K562 (cell line): ENCODE data around the gene ARHGDIA. TPM values are rescaled to one million over a fixed set of nuclear protein-coding genes. Genes with fewer than 3 reads are reported as not detected.

Source experiments
- BMI1 ChIP-seq: fragments of 150-350 bp; IDR thresholded peaks from 2 replicates; pipeline ENCODE4 v1.6.1; 2014; ENCODE audit warnings: low read length
- E2F5 ChIP-seq: sonication (generic); formaldehyde crosslinking; IDR thresholded peaks from 2 replicates; pipeline ENCODE4 v1.8.0; 2022; ENCODE audit warnings: mild to moderate bottlenecking, missing genetic modification reagents
- ETV5 ChIP-seq: sonication (generic); formaldehyde crosslinking; IDR thresholded peaks from 2 replicates; pipeline ENCODE4 v1.4.0; 2020; ENCODE audit warnings: low read depth, mild to moderate bottlenecking, missing genetic modification reagents
- EZH2 ChIP-seq: IDR thresholded peaks from 2 replicates; pipeline ENCODE4 v1.6.1; 2012; ENCODE audit warnings: low read depth, mild to moderate bottlenecking, inconsistent platforms, low read length, borderline replicate concordance
- MCM7 ChIP-seq, 2 experiments: fragments of 450-650 bp; IDR thresholded peaks; 2 replicates each; pipeline ENCODE4 v1.6.1; 2016 to 2018
- MEF2D ChIP-seq: conservative IDR thresholded peaks from 2 replicates; pipeline ENCODE4 v1.6.1; 2016; ENCODE audit warnings: low read depth, missing genetic modification characterization, missing compliant biosample characterization
- PML ChIP-seq: IDR thresholded peaks from 2 replicates; pipeline ENCODE4 v1.6.1; 2012; ENCODE audit warnings: low read length, inconsistent platforms
- SNIP1 ChIP-seq: fragments of 450-650 bp; IDR thresholded peaks from 2 replicates; pipeline ENCODE4 v1.7.1; 2017; ENCODE audit warnings: low read depth, mild to moderate bottlenecking
- TCF3 ChIP-seq: sonication (generic); formaldehyde crosslinking; IDR thresholded peaks from 2 replicates; pipeline ENCODE4 v1.4.0; 2020; ENCODE audit warnings: mild to moderate bottlenecking, missing genetic modification reagents
- WHSC1 ChIP-seq: IDR thresholded peaks from one replicate; pipeline ENCODE4 v1.6.1; 2012; ENCODE audit warnings: low read length, control low read depth, inconsistent platforms
- ZNF280B ChIP-seq: fragments of 250-450 bp; sonication (Bioruptor Pico); IDR thresholded peaks from 2 replicates; pipeline ENCODE4 v1.5.1; 2021; ENCODE audit warnings: mild to moderate bottlenecking
- ZNF740 ChIP-seq, 3 experiments: fragments of 200-800 bp in 1 of 3; sonication (Bioruptor generic) in 1 of 3; sonication (generic) in 1 of 3; formaldehyde crosslinking in 1 of 3; IDR thresholded peaks; 2 replicates each; pipeline versions ENCODE4 v1.6.1 to v1.8.0; 2016 to 2022; ENCODE audit warnings: mild to moderate bottlenecking in 2 of 3, missing compliant biosample characterization in 2 of 3, missing genetic modification characterization in 2 of 3, missing genetic modification reagents in 1 of 3
- ZZZ3 ChIP-seq: fragments of 450-650 bp; IDR thresholded peaks from 2 replicates; pipeline ENCODE4 v1.6.1; 2016; ENCODE audit warnings: antibody characterized with exemption, mild to moderate bottlenecking, moderate library complexity
- polyA plus RNA-seq, 8 experiments: library from polyadenylated mRNA; depleted of rRNA in 4 of 8; stranded (reverse) in 5 of 8; unstranded in 3 of 8; fragments of >200 nt; fragmentation: Nextera tagmentation in 2 of 8; fragmentation: Illumina TruSeq in 1 of 8; extraction: Ambion mirVana in 2 of 8; extraction: Trizol in 1 of 8; gene quantifications; 2 replicates each; pipeline versions ENCODE4 v1.2.1 to v1.2.3, GENCODE V29; 2011 to 2014; ENCODE audit warnings: inconsistent platforms in 1 of 8, missing spikeins in 1 of 8
- total RNA-seq, 7 experiments: library from RNA; depleted of rRNA in 6 of 7; stranded (reverse); fragments of >200 nt in 6 of 7; fragmentation: Illumina TruSeq in 2 of 7; extraction: Trizol in 2 of 7; gene quantifications; 2 replicates each; pipeline versions ENCODE4 v1.2.1 to v1.2.3, GENCODE V29; 2011 to 2021; ENCODE audit warnings: low replicate concordance in 1 of 7
- TF ChIP-seq, protein P1 (sequence below), 2 experiments: fragments of 450-650 bp in 1 of 2; sonication (generic) in 1 of 2; formaldehyde crosslinking; conservative IDR thresholded peaks; 2 replicates each; pipeline versions ENCODE4 v1.4.0 to v1.8.1; 2020 to 2022; ENCODE audit warnings: mild to moderate bottlenecking in 1 of 2, missing genetic modification reagents in 1 of 2

ARHGDIA gene
- total and polyA plus RNA-seq, 9 of the 15 experiments (the other 6 are each of a cell fraction or from before 2014, with no cell fraction given), result 9.6 to 340 (median 97.6) TPM

- TF ChIP-seq E2F5 (CRISPR knock-in tag), result 0 out of 2 replicates have a peak, but pooled peaks have one; percentile 27
- TF ChIP-seq, protein P1, sequence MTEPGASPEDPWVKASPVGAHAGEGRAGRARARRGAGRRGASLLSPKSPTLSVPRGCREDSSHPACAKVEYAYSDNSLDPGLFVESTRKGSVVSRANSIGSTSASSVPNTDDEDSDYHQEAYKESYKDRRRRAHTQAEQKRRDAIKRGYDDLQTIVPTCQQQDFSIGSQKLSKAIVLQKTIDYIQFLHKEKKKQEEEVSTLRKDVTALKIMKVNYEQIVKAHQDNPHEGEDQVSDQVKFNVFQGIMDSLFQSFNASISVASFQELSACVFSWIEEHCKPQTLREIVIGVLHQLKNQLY (CRISPR knock-in tag; conservative IDR thresholded peaks at IDR 0.05), result no peak
- TF ChIP-seq BMI1, result no peak
- TF ChIP-seq PML, result 0 out of 2 replicates have a peak, but pooled peaks have one; percentile 42
- TF ChIP-seq ZZZ3, result no peak
- TF ChIP-seq EZH2, result no peak
- TF ChIP-seq ETV5, result peak; percentile 15; the same call in 1 of the 2 replicates
- no peak for TF ChIP-seq TCF3 (CRISPR knock-in tag)
- TF ChIP-seq ZNF280B (CRISPR knock-in tag), result no peak
- TF ChIP-seq SNIP1, result no peak
- TF ChIP-seq WHSC1, result no peak
- TF ChIP-seq MEF2D, result no peak
- no peak for TF ChIP-seq MCM7 (IDR thresholded peaks at IDR 0.05)
- TF ChIP-seq ZNF740 (CRISPR knock-in tag; IDR thresholded peaks at IDR 0.05), result 0 out of 2 replicates have a peak, but pooled peaks have one; percentile 24
- TF ChIP-seq ZNF740 (tag; IDR thresholded peaks at IDR 0.05), result peak in 1 of 2 experiments; percentile 73; a peak in 2 of 4 replicates
Measured at GRCh38 chr17:81859906-81860755, 11.0 kb downstream of the ARHGDIA start, which contains the start of gene P4HB (continued).
